GM19023 (cell line): ENCODE data around the gene CASP8.

Source experiments
- ATAC-seq: cut with Tn5 transposase; IDR thresholded peaks from one replicate; pipeline ENCODE4 v1.9.1; 2021; ENCODE audit warnings: mild to moderate bottlenecking, moderate library complexity; ENCODE audit not compliant: unreplicated experiment

Gene CASP8

DNA sequence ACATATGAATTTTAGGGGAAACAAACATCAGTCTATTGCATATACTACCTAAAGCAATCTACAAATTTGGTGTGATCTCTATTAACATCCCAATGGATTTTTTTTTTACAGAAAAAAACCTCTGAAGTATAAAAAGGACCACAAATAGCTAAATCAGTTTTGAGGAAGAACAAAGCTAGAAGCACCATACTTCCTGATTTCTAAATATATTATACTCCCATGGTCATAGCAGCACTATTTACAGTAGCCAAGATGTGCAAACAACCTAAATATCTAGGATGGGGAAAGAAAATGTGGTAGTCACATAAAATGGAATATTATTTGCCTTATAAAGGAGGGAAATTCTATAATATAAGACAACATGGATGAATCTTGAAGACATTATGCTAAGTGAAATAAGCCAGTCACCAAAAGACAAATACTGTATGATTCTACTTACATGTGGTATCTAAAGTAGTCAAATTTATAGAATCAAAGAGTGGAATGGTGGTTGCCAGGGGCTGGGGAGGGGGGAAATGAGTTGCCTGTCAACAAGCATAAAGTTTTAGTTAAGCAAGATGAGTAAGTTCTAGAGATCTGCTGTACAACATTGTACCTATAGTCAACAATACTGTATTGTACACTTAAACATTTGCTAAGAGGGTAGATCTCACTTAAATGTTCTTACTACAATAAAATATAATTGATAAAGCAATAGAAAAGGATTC is 17.6 kb upstream of the CASP8 start:
- ATAC-seq, result no peak

DNA sequence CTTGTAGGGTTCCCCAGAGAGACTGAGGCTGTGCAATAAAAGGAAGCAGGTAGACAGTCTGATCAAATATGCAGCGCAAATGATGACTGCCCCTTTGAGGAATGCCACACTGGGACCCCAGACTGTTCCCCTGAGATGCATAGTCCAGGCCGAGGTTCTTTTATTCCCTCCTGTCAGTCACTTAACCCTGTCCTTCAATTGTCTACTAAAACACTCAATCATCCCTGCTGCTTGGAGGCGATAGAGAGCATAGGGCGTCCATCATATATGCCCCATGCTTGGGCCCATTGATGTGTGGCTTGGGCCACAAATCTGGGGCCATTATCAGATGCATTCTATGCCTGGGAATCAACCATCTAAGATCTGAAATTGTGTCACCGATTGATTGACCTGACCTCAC is 15.5 kb upstream of the CASP8 start:
- ATAC-seq, result no peak

DNA sequence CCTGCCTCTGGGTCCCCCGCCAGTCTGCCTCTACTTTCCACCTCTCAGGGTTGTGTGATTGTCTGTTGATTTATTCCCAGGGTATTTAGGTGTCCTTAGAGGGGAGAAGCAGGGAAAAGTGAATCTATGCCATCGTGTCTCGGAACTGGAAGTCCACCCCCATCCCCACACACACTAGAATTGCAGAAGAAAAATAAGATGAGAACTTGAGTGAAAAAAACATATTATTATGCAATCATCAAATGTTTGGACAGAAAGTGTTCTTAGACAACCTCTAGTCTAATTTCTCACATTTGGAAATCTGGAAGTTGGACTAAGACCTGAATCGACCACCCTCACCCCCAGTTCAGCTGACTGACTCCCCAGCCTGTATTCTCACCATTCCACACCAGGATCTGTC is 14.1 kb upstream of the CASP8 start:
- no peak for ATAC-seq

DNA sequence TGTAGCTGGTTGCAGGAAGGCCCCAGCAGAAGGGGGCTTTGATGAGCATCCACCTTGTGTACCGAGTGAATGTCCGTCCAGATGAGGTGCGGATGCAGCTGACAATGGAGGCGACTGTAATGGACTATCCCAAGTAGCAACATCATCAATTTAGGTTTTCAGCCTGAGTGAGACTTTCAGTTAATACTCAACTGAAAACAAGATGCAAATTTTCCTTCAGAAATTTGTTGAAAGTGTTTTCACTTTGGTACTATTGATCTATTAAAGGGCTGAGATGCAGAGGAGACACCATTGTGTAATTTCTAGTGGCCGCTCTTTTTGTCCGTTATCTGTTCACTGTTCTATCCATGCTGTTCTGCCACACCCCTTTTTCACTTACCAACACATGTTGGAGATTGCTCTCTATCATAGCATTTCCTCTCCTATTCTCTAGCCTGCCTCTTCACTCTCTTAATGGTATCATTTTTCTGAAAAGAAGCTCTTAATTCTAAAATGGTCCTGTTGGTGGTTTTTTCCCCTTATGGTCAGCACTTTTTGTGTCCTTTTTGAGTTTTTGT is 12.0 kb upstream of the CASP8 start:
- no peak for ATAC-seq

DNA sequence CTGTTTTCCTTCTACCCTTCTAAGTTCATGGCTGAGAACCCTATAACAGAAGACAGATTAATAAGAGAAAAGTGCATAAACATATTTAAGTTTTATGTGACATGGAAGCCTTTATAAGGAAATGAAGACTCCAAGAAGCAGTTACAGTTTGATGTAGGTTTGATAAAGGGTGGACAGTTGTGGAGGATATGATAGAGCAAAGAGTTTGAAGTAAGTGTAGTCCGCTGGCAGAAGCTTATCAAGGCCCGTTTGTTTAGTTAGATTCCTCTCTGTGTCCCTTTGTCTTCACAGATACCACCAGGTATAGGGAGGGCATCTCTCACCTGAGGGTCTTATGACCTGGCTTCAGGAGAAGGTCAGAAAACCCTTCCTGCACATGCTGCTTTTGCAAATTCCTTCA is 10.4 kb upstream of the CASP8 start:
- ATAC-seq, result no peak

DNA sequence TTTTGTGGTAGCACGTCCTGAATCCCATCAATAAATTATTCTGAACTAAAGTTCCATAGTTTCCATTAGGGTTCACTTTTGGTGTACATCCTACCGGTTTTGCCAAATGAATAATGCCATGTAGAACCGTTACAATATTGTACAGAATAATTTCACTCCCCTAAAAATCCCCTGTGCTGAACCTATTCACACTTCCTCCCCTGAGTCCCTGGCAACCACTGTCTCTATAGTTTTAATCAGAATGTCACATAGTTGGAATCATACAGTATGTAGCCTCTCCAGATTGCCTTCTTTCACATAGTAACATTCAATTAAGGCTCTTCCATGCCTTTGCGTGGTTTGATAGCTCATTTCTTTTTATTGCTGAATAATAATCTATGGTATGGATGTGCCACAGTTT is 9.6 kb upstream of the CASP8 start:
- no peak for ATAC-seq

DNA sequence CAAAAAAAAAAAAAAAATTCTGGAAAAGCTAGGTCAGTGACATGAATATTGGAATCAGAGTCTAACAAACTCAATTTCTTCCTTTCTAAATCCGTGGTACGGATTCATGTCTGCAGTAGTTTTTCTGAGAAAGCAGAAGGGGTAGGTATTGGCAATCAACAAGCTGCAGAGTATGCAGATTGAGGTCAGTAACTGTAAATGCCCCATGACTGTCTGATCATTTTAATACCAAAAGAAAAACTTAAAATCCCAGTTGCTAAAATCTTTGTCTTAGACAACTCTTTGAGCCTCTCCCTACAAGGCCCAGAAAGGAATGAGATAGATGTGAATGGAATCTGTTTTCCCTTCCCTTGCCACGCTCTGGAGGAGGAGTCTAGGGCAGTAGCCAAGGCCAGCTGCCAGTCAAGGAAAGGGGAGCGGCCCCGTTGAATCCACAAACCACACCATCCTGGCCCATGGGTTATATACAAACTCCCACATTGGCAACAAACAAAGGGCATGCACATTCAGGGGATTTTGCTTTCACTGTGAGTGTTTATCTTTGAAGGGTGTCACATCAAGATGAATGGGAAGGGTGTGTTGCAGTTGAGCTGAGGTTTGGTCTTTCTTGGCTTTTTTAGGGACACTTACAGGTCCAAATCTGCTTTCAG is 6.1 kb upstream of the CASP8 start:
- ATAC-seq, result no peak

DNA sequence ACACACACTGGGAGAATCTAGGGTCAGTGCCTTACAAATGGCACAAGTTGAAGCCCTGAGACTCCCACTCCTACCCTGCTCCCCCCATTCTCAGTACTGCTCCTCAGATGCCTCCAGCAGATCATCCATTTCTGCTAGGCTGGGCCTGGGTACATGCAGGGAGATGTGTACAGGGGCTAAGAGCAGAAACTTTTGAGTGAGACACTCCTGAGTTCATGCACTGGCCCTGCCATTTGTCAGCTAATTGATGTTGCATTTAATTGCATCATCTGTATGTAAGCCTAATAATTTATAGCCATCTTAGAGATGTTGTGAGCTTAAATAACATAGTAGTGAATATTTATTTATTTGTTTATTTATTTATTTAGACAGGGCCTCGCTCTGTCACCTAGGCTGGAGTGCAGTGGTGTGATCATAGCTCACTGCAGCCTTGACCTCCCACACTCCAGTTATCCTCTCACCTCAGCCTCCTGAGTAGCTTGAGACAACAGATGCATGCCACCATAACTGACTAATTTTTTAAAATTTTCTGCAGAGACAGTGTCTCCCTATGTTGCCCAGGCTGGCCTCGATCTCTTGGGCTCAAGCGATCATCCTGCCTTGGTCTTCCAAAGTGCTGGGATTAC is 4.8 kb upstream of the CASP8 start:
- ATAC-seq, result no peak

DNA sequence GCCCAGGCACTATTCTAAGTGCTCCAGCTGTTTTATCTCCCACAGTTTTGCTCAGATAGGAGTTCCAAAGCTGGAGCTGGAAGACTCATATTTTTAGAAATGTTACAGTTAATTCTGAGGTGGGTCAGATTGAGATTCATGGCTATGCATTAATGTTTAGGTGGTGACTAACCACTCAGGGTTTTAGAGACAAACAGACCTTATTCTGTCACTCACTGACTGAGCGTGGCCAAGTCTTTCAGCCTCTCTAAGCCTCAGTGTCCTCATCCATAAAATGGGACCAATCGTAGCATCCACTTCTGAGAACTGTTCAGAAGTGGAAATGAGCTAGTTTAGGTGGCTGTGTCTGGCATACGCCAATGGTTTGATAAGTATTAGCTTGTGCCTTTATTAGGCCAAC is 4.3 kb upstream of the CASP8 start:
- no peak for ATAC-seq

DNA sequence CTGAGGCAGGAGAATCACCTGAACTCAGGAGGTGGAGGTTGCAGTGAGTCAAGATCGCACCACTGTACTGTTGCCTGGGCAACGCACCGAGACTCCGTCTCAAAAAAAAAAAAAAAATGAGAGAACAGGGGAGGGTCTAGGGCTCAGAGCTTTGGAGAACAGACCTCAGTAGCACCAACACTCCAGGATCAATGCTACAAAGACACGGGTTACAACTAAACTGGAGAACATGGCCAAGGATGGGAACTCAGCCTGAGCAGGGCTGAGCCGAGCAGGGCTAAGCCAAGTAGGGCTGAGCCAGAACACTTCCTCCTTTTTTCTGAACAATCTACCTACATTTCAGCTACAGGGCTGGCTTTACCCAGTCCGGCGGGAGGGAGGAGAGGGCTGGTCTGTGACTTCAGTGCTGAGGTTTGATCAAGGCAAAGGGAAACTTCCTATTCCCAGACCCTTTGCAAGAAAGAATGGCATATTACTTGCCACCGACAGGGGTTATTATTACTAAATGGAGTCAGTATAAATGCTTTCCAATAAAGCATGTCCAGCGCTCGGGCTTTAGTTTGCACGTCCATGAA is 2.9 kb upstream of the CASP8 start:
- ATAC-seq, result peak; percentile 58

DNA sequence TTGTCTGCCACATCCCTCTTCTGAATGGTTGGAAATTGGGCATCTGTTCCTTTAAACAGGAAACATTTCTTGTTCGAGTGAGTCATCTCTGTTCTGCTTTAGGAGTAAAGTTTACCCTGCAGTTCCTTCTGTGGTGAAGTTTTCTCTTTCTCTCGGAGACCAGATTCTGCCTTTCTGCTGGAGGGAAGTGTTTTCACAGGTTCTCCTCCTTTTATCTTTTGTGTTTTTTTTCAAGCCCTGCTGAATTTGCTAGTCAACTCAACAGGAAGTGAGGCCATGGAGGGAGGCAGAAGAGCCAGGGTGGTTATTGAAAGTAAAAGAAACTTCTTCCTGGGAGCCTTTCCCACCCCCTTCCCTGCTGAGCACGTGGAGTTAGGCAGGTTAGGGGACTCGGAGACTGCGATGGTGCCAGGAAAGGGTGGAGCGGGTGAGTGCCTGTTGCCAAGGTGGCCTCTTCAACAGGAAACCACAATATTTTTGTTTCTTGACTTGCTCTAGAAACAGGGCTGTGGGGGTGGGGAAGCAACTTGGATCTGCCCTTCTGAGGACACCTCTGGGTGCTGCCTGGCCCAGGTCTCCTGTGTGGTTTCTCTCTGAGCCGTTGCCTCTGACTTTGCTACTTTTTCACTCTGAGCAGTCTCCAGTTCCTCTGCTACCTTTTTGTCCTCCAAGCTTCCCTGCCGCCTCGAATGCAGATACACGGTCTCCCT is 2.2 kb upstream of the CASP8 start:
- peak; percentile 71 for ATAC-seq

DNA sequence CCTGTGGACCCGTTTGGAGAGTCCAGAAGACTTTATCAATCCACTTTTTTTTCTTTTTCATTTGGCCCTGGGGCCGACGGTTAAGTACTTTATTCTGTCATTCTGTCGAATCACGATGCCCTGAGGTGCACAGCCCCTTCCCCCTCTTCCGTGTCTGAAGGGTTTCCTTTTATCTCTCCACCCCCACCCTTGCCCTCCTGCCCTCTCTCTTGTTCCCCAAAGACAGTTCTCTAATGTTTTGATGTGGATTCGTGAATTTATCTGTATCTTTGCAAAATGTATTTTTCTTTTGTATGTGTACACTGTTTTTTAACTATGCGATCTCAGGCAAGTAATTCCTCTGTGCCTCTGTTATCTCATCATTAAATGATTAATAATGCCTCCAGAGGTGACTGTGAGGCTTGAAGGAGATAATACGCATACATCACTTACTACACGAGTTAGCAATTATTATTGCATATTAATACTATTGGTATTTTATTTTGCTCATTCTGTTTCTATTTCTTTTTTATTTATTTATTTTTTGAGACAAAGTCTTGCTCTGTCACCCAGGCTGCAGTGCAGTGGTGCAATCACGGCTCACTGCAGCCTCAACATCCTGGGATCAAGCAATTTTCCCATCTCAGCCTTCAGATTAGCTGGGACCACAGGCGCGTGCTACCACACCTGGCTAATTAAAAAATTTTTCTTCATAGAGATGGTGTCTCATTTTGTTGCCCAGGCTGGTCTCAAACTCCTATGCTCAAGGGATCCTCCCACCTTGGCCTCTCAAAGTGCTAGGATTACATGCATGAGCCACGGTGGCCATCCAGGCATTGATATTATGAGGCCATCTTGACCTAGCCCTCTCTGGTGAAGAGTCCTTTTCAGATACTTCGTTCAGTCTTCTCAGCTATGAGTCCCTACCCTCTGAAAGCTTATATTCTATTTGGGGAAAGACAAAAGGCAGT is 1.4 kb upstream of the CASP8 start:
- peak; percentile 3 for ATAC-seq

DNA sequence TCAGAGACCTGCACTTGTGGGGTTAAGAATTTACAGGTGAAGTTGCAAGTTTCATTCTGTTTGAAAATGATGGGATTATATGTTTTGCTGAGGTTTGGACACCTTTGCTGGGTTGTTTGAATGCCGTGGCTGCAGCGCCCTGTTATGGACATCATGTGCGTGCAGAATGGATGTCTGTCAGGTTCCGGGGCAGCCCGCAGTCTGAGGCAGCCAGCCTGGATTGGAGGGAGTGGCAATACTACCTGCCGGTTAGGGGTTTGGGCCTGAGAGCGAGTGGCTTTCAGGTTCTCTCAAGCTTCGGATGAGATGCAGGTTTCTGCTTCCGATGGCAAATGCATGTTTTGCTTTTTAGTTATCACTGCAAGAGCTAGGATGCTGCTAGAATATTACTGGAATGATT is 1.1 kb downstream of the CASP8 start:
- ATAC-seq, result no peak

DNA sequence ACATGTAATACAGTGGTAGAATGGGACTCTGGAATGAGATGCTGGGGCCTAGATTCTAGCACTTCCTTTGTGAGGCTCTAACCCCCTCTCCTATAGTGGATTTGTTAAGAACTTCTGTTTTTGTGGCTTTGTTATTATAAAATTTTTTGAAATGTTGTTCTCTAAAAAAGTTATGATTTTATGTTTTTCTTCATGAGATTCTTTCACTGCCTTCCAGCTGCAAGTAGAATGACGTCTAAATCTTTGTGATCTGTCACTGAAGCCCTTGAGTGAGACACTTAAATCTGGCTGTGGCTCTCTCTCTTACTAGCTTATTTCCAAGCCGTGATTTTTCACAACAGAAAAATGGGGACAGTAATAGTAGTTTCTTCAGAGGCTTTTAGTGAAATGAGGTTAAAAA is 1.6 kb downstream of the CASP8 start:
- no peak for ATAC-seq

DNA sequence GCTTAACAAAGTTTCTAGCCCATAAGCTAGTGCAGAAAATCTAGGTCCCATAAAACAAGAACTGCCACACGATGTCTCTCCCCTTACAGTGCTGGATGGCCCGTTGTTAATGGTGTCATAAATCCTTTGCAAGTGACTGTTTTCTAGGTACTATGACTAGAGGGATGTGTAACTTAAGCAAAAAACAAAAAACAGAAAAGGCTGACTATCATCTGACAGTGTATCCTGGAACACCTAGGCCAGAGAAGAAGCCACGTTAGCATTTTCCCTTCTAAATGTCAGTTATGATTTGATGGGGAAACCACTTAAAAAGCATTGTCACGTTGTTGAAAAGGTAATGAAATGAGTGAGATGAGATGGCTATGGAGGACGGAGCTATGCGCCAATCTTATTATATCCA is 2.4 kb downstream of the CASP8 start:
- no peak for ATAC-seq

DNA sequence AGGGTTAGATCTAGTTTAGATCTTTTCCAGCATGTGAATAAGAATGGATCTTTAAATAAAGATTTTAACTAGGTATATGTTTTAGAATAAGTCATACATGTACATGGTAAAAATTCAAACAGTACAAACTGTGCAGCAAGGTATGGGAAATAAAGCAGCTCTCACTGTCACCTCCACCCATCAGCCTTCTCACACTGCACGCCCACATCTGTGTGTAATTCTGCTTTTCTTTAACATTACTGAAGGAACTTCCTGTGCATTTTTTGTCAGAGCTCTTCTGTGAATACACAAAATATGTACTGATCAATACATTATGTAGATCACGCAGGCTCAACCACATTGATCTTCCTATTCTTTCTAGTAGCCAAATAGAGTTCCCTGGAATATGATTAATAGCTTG is 3.4 kb downstream of the CASP8 start:
- no peak for ATAC-seq

DNA sequence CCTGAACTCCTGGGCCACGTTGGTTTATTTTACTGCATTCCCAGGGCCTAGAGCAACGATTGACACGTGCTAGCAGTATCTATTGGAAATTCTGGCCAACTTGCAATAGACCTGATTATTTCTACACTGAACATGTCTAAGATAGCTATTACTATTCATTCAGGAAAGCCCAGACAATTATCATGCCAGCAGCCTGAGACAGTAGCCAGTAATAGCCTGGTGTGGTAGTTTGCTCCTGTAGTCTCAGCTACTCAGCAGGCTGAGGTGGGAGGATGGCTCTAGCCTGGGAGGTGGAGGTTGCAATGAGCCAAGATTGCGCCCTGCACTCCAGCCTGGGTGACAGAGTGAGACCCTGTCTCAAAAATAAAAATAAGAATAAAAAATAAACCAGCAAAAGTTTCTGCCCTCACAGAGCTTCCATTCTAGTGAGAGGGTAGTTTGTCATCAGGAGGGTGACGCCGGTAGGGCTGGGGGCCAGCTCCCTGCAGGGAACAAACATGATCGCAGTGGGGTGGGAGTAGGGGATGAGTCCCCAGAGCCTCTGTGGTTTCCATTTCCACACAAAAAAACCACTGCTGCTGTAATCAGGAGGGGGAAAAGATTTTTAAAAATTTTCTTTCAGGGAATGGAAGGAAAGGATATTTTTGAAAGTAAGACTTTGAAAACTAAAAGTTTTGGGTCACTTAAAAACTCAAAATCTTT is 4.3 kb downstream of the CASP8 start:
- ATAC-seq, result no peak

DNA sequence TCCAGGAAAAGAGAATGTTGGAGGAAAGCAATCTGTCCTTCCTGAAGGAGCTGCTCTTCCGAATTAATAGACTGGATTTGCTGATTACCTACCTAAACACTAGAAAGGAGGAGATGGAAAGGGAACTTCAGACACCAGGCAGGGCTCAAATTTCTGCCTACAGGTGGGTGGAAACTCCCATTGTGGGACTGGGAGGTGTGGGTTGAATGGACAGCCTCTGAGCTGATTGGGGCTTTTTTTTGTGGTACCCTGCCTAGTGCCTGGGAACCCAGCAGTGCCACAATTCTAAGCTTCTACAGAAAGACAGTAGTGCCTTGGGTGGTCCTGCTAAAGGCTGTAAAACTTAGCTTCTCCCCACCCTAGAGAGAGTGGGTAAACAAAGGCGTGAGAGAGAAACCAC is 6.3 kb downstream of the CASP8 start:
- no peak for ATAC-seq

DNA sequence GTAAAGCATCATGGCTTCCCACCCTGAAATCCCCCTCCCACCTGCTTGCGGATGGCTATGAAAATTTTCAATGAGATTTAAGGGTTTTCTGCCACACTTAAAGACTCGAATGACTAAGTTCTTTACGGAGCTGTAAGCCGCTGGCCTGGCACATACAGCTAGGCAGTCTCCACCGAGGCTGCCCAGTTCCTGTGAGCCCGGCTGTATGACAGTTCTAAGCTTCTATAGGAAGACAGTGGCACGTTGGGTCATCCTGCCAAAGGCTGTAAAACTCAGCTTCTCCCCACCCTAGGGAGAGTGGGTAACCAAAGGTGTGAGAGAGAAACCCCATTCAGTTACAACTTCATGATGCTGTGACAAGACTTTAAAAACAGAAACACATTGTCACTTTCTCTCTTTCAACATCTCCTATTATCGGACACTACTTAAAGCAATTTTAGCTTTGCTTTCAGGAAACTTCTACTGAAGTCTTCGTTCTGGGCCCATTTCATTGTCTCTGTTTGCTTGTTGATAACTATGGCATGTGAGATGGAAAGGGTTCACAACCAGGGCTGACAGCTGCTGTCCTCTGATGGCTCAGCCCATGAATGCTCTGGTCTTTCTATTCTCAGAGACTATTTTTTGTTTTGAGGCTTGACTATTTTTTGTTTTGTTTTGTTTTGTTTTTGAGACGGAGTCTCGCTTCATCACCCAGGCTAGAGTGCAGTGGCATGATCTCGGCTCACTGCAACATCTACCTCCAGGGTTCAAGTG is 7.1 kb downstream of the CASP8 start:
- ATAC-seq, result no peak
